CD4-positive, alpha-beta T cell treated with Interleukin-17A for 4 hours (primary cell): Measurements from ENCODE around the gene MYO18A.

Source experiments
- DNase-seq: peaks from one replicate; pipeline ENCODE4 v3.0.0-alpha.2; 2020; ENCODE audit warnings: mixed read lengths

The MYO18A gene

DNA sequence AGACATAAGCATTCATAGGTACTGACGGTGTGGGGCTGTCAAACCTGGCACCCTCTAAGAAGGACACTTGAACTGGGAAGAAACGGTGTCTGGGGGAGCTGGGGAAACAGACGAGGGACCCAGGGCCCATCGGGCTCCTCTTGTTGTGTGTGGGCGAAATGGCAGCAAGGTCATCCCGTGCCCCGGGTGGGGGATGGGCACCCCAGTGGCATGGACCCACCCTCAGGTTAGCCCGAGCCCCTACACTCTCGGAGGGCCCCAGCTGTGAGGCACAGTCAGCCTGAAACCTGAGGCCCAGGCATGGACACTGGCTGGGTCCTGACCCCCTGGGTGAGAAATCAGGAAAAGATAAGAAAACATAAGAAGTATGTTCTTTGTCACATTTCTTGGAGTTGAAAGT, 57.1 kb downstream of the MYO18A start:
- no peak for DNase-seq

GRCh38 chr17:29121442-29121841, 58.8 kb downstream of the MYO18A start:
- DNase-seq, result no peak

DNA sequence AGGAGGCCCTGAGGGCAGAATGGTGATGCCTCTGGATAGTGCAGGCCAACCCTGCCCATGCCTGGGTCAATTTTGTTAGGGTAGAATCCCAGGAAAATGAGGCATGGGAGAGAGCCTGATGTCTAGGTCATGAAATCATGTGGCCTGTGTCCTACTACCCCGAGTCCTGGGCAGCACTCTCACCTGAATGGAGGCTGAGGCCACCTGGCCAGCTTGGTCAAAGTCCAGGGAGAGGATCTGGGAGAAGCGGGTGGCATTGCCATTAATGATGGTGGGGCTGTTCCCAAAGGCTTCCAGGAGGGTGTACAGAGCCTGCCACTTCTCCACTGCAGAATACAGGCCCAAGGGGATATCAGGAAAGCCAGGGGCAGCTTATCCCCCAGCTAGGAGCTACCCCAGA, 59.8 kb downstream of the MYO18A start:
- no peak for DNase-seq

- DNase-seq, result no peak
Measured at GRCh38 chr17:29119265-29119664, 60.9 kb downstream of the MYO18A start.

DNA sequence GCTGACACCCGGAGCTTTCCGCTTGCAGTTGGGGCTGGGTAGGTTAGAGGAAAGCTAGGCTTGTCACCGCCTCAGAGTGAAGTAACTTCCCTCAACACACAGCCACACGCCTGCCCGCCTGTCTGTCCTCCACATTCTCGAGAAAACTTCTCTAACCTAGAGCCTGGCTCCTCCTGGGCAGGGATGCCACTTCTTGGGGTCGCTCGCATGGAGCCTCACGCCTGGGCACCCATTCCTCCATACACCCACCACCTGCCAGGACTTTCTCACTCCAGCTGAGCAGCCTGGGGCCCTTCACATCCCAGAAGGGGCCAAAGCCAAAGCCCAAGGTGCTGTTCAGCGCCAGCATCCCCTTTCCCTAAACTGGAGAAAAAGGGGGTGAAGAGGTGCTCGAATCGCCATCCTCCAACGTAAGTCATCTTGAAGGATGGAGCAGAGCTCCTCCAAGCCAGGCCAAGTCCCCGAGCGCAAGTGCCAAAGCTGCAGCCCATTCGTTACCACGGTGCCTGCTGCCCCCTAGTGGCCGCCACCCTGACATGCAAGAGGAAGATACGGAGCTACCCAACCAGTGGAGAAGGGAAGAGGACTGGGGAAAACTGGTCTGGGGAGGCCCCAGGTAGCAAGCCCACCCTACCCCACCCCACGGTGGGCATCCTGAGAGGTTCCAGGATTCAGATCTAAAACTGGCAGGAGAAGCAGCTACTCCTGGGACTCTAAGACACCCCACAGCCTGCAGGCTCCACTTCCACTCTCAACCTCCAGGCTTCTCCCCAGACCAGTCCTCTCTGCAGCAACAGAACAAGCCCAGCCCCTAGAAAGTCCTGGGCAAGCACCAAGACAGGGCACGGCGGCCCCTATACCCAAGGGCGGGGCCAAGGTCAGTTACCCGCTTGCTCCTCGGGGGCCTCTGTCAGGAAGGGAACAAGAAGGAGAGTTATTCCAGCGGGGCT, 63.1 kb downstream of the MYO18A start:
- peak; percentile 84 for DNase-seq

DNA sequence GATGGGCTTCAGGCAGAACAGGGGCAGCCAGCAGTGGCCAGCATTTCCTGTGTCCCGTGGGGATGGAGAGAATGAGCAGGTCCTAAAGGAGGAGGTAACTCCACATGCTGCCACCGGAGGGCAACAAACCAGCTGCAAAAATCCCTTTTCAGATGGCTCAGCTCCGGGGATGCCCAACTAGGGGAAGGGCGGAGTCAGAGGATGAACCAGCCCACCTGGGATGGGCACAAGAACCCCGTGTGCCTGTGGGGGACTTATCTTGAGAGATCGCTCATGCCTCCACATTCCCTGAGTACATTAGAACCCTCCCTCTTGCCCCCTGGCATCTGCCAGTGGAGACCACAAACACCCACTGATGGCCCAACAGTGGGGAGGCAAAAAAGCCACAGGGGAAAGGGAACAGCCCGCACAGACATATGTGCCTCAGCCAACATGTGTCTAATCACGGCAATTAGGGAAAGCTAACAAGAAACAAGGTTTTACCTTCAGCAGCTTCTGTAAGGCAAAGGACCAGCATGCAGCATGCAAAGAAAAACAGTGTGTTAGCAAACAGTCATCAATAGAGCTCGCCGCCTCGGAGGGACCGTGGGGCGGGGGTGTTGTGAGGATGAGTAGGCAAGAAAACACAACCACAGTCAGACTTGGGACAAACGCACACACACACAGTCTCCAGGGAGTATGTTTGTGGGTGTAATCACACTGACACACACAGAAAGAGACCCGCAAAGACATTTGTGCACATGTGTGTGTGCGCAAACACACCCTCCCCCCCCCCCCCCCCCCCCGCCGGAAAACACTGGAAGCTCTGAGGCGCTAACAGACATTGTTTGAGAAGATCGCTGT, 64.0 kb downstream of the MYO18A start:
- peak; percentile 55 for DNase-seq

GRCh38 chr17:29115435-29115834, 64.8 kb downstream of the MYO18A start:
- no peak for DNase-seq

GRCh38 chr17:29114141-29114540, 66.1 kb downstream of the MYO18A start:
- no peak for DNase-seq

DNA sequence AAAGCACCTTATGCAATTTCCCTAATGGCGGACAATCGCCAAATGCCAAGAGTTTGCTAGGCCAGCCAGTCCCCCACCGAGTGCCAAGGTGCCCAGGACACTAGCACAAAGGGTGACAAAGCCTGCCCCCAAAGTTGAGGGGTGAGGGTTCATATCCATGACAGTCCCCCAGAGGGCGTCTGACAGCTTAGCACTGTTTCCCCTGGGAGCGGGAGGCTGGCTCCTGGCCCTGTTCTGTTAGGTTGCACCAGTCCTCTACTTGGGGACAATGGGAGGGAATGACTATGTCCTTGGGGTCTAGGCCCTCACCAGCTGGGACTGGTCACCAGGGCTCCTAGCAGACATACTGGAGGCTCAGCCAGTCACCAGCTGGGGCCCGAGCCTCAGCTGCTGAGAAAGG, 66.9 kb downstream of the MYO18A start:
- DNase-seq, result no peak

DNA sequence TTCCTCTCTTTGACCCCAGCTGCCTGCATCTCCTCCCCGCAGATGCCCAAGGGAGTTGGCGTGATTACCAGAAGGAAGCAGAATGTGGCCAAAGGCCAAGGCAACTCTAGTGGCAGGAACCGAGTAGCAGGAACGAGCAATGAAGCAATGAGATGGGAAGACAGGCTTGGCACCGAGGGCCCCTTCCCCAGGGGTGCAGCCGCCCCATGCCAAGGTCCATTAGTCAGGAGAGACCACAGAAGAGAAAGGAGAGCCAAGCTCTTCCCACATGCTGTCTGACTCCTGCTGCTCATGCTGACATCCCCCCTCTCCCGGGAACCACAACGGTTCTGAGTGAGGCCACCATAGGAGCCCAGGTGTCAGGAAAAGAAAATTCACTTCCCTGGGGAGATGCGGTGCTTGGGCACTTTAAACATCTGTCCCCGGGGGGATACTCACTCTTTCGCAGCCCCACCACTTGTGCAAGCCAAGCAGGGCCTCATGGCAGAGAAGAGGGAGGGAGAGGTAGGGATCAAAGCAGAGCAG, 67.4 kb downstream of the MYO18A start:
- DNase-seq, result no peak

DNA sequence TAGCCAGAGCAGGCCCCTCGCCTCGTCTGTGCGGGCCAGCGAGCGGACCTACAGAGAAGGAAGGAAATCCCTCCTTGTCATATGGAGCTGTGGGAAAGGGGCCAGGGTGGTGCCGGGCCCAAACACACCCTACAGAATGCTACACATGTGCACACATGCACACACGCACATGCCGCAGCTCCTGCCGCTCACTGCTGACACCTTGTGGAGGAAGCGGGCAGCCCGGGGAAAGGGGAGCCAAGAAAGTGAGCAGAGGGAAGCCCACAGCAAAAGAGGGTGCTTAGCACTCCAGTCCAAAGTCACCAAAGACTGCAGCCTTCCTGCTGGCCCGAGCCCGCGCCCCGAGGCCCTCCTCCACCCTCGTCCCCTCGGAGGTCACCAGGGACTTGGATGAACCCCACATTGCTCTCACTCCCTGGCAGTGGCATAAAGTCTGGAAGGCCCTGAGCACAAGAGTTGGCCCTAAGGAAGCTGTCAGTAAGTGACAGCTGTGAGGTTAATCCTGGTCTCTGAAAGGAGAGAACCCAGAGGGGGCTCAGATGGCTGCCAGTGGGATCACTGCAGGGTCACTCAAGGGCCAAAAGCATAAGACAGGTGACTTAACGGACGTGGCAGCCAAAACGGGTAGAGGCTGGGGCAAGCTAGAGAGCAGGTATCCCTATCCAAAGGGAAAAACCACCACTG, 68.2 kb downstream of the MYO18A start:
- peak; percentile 74 for DNase-seq

DNA sequence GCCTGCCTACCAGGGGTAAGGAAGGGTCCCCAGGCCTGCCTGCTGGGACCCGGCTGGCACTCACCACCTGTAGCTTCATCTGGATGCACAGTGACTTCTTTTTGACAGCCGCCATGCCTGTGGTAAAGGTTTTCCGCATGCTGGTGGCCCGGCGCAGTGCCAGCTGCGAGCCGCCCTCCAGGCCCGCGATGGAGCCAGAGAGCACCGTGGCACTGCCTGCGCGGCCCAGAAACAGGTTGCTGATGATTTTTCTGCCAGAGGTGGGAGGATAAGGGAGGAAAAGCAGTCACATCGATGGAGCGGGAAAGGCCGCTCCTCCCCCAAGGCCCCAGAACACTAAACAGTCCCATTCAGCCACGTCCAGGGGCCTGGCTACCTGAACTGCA, 69.8 kb downstream of the MYO18A start:
- no peak for DNase-seq

DNA sequence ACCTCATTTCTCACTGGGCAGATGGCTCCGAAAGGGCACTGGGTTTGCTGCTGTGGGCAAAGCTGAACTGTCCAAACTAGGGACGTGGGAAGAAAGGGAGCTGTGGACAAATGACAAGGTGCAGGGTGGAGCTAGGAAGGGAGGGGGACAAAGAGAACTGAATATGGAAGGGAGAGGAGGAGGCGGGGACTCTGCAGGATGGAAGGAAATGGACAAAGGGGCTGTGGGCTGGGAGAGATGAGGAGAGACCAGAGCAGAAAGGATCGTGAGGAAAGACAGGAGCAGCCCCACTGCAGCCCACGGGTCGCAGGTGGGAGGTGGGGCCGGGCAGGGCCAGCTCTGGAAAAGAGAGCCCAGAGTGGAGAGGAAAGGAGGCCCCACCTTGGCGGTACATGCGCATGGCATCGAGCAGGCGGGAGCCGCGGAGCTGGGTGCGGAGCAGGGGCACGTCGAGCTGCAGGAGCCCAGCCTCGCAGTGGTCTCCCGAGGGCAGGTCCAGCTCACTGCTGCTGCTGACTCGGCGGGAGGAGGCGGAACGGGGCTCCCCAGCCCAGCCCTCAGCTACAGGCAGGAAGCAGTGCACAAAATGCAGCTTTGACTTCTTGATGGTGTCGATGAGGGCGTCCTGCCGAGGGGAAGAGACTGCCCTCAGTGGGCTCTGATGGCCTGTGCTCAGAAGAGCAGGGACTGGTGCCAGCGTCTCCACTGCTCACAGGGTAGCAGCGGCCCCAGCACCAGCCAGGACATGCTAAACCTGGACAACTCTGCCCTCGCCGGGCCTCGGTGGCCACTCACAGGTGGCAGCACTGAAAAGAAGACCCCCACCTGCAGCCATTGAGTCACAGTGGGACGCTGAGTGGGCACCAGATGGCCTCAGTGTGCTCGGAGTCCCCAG, 70.5 kb downstream of the MYO18A start:
- no peak for DNase-seq

DNA sequence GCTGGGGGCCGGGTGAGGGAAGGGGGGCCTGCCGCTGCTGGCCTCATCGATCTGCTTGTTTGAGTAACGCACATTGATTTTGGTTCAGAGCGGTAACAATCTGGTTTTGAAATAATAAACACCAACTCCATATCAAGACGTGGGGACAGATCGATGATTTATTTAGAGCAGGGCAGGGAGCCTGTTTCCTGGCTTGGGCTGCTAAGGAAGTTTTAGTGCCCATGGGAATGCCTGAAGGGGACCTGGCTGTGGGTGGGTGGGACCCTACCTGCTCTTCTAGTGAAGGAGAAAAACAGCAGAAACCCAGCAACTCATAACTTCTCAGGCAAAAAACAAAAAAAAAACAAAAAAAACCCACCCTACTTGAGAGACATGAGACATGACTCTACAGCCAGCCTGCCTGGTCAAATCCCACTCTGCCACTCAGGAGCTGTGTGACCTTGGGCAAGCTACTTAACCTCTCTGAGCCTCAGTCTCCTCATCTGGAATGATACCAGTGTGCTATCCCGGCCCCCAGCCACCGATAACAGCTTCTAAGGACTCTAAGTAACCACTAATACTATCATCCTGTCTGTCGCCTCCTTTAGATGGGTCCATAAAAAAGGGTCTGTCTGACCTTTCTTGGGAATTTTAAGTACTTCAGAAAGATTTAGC, 71.2 kb downstream of the MYO18A start:
- DNase-seq, result no peak

DNA sequence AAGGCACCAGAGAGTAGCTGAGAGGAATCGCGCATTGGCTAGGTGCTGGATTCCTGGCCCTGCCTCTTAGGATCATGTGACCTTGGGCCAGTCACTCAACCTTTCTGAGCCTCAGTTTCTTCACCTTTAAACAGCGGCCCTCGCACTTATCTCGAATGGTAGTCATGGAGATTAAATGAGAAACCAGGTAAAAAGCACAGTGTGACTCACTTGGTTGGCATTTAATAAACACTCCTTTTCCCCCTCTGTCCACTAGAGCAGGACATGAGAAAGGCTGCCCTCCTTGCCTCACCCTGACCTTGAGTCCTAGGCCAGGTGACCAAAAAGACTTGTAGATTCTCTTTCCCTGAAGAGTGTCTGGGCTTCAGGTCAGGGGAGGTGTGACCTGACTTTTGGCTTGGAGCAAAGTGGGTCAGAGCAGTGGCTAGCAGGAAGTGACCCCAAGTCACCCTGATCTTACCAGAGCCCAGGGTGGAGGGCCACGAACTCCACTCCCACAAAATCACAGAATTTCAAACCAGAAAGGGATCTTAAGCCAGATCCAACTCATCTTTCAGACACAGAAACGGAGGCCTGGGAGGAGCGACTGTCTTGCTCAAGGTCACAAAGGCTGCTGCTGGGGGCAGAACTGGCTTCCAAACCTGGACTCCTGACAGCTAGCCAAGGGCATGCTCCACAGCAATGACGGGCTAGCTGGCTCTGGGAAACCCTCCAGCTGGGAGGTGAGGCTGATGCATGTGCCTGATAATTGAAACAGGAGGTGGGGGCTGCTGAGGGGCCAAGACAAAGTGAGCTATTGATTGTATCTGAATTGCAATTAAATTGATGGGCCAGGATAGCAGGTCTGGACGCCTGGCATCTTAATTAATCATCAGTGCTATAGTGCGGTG, 72.0 kb downstream of the MYO18A start:
- no peak for DNase-seq

- no peak for DNase-seq
Measured at GRCh38 chr17:29107084-29107483, 73.1 kb downstream of the MYO18A start.

GRCh38 chr17:29103341-29103740, 76.9 kb downstream of the MYO18A start:
- no peak for DNase-seq

GRCh38 chr17:29102741-29103181, 77.4 kb downstream of the MYO18A start:
- DNase-seq, result no peak

DNA sequence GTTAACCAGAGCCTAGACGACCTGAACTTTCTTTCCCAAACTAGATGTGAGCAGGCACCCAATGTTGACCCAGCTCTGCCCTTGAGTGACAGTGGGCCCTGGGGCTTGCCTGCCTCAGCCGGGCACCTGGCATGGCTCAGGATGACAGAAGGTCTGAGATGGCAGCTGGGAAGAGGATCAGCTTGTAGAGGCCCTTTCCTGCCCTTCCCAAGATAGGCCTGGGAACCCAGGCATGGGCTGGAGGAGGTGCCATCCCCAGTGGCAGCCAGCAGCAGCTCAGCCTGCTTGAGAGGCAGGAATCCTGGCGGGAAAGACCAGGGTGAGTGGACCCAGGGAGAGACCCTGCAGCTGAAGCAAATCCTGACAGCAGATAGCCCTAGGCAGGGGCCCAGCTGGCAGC, 78.2 kb downstream of the MYO18A start:
- DNase-seq, result no peak

DNA sequence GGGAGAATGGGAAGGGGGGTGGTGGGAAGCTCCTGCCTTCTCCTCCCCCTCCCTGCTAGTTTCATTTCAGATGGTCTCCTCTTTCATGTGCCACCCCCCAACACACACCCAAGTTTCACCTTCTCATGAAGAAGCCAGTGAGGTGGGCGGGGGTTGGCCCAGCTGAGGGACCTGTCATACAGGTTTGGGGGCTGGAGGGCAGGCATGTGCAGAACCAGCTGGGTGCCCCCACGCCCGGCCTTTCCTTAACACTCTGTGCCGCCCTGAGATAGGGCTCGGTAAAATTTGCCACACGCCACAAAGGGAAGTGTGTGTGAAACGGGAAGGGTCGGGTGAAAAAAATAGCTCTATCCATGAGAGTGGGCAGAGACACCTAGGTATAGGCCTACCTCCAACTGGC, 79.9 kb downstream of the MYO18A start:
- no peak for DNase-seq
